Mononuclear cell (primary cell): ENCODE data around the gene KRTAP9-1. TPM values are rescaled to one million over a fixed set of nuclear protein-coding genes. Genes with fewer than 3 reads are reported as not detected.
"Not testable (repeated sequence)": the region's sequence is repeated elsewhere in the genome, so short reads cannot be mapped to it uniquely, and the experiment has no call there.

Experiments used
- H3K27me3 ChIP-seq: 2 replicates; pipeline ENCODE4 v1.6.0; 2011; ENCODE audit warnings: low read length, control low read depth; ENCODE audit not compliant: insufficient read depth
- H3K4me1 ChIP-seq: 2 replicates; pipeline ENCODE4 v1.5.1; 2011; ENCODE audit warnings: mild to moderate bottlenecking, low read length, control low read depth; ENCODE audit not compliant: insufficient read depth
- H3K4me3 ChIP-seq: 2 replicates; pipeline ENCODE4 v1.5.1; 2011; ENCODE audit warnings: mild to moderate bottlenecking, low read length, moderate library complexity
- H3K9me3 ChIP-seq: 2 replicates; pipeline ENCODE4 v1.5.1; 2011; ENCODE audit warnings: low read depth, mild to moderate bottlenecking, control low read depth, low read length
- total RNA-seq: library from RNA; depleted of rRNA; stranded (reverse); fragments of >200 nt; gene quantifications from one replicate; pipeline ENCODE4 v1.2.3, GENCODE V29; 2012

Gene KRTAP9-1, protein sequence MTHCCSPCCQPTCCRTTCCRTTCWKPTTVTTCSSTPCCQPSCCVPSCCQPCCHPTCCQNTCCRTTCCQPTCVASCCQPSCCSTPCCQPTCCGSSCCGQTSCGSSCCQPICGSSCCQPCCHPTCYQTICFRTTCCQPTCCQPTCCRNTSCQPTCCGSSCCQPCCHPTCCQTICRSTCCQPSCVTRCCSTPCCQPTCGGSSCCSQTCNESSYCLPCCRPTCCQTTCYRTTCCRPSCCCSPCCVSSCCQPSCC
- total RNA-seq = not detected

DNA sequence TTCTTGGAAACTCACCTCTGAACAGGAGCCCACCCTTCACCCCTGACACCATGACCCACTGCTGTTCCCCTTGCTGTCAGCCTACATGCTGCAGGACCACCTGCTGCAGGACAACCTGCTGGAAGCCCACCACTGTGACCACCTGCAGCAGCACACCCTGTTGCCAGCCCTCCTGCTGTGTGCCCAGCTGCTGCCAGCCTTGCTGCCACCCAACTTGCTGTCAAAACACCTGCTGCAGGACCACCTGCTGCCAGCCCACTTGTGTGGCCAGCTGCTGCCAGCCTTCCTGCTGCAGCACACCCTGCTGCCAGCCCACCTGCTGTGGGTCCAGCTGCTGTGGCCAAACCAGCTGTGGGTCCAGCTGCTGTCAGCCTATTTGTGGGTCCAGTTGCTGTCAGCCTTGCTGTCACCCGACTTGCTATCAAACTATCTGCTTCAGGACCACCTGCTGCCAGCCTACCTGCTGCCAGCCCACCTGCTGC lies at the start of gene KRTAP9-1:
Gene KRTAP9-1, plus strand, starts transcription at position 51 of the 482 bp plus-strand sequence. Its CDS starts 0 bp downstream, at position 51.
- not testable (repeated sequence) for H3K4me3 ChIP-seq, H3K27me3 ChIP-seq, H3K9me3 ChIP-seq, H3K4me1 ChIP-seq

DNA sequence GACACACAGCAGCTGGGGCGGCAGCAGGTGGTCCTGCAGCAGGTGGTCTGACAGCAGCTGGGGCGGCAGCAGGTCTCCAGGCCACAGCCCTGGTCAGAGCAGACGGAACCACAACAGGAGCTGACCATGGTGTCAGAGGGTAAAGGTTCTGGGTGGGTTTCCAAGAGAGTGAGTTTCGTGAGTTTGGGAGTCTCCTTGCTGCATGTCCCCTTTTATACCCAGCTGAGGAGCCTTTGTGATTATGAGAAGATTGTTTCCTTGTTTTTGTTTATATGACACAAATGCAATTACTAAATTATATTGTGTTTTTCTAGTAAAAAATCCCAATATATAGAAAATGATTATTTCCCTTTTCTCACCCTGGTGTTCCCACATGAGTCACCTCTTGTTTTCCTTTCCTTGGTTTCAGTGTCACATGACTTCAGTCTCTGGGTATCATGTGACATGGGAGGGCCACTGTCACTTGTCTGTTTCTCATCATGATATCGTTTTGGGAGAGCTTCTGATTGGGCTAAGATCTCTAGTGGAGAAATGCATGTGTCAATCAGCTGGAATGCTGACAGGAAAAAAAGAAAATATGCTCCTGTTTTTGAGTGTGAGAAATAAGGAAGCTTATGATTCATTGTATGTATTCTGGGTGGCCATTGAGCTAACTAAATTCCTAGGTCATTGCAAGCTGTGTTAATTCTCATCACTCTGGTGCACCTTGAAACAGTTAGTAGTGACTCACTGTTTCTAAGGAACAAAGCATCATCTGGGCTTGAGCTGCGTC lies 49.1 kb upstream of the KRTAP9-1 start, which contains the start of gene KRTAP4-6:
Gene KRTAP4-6, minus strand, starts transcription at position 185 of the 772 bp plus-strand sequence. Its CDS starts 57 bp downstream, at position 128.
- Histone ChIP-seq H3K4me3 (no peak within 1 kb of the TSS), H3K4me1 (no peaks in the 10 kb centered on the region), H3K9me3 (no peaks in the 10 kb centered on the region), H3K27me3 (no peaks in the 10 kb centered on the region)

DNA sequence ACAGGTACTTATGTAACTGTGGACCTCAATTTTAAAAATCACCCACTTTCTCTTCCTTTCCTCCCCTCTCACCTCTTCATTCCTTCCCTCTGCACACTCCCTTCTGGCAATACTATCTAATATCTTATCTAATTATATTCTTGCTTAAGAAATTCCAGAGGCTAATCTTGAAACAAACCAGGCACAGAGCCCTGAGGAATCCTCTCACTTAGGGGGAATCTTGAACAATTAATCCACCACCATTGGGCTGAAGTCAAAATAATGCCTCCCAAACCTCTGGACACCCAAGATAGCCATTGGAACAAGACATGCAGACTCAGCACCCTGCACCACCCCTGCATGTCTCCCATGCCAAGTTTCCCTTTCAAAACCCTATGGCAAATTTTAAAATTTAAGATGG lies 48.3 kb upstream of the KRTAP9-1 start:
- H3K4me3 ChIP-seq = no peak overlapping the region
- no peaks in the 10 kb centered on the region for H3K27me3 ChIP-seq
- no peaks in the 10 kb centered on the region for H3K9me3 ChIP-seq
- H3K4me1 ChIP-seq = no peaks in the 10 kb centered on the region

DNA sequence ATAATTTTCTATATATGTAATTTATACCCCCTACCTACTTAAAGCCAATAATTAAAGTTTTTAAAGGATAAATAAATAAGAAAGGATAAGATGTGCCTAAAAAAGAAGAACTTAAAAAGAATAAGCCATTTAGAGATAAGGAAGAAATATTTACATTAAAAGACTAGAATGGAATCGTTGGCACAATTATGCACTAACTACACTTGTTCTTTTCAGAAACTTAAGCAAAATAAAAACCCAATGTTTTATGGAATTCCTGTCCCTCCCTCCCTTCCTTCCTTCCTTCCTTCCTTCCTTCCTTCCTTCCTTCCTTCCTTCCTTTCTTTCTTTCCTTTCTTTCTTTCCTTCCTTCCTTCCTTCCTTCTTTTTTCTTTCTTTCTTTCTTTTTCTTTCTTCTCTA lies 44.8 kb upstream of the KRTAP9-1 start:
- H3K4me3 ChIP-seq = no peak overlapping the region
- no peaks in the 10 kb centered on the region for H3K9me3 ChIP-seq
- H3K27me3 ChIP-seq = no peaks in the 10 kb centered on the region
- no peaks in the 10 kb centered on the region for H3K4me1 ChIP-seq

DNA sequence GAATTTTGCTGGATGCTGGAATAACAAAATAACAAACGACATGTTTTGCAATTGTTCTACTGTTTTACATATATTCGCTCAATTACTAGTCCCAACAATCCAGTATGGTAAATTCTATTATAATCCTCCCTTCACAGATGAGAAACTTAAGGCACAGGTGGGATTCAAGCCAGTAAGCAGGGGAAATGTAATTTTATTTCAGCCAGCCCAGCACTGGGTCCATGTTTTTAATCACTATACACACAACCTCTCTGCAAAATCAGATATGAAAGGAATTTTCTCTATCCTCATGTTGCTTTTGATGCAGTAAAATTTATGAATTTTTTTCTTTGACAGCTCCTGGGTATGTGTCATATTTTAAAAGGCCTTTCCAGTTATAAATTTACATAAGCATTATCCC lies 44.4 kb upstream of the KRTAP9-1 start:
- no peaks in the 10 kb centered on the region for H3K9me3 ChIP-seq
- H3K4me1 ChIP-seq = no peaks in the 10 kb centered on the region
- H3K4me3 ChIP-seq = no peak overlapping the region
- no peaks in the 10 kb centered on the region for H3K27me3 ChIP-seq

DNA sequence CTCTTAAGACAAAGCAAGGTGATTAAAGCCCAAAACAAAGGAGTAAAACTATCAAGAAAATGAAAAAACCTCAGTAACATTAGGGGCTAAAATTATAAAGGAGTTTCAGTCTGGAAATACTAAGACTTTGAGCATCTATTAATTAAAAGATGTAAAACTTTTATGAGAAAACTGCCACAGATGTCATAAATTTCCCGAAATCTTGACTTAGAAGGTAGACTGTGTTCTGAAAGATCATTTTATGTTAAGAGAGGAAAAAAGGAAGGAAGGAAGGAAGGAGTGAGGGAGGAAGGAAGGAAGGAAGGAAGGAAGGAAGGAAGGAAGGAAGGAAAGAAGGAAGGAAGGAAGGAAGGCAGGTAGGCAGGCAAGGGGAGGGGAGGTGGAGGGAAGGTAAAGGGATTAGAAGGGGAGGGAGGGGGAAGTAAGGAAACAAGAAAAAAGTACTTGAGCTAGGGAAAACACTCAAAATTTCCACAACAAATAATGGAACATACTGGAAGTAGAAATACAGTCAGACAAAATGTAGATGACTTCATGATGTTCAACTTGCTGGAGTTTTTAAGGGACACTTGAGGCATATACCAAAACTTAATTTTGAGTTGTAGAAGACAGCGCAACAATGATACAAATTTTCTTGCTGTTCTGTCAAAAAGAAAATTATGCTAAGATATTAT lies 42.0 kb upstream of the KRTAP9-1 start:
- Histone ChIP-seq H3K27me3 (no peaks in the 10 kb centered on the region), H3K9me3 (no peaks in the 10 kb centered on the region), H3K4me3 (no peak overlapping the region), H3K4me1 (no peaks in the 10 kb centered on the region)

DNA sequence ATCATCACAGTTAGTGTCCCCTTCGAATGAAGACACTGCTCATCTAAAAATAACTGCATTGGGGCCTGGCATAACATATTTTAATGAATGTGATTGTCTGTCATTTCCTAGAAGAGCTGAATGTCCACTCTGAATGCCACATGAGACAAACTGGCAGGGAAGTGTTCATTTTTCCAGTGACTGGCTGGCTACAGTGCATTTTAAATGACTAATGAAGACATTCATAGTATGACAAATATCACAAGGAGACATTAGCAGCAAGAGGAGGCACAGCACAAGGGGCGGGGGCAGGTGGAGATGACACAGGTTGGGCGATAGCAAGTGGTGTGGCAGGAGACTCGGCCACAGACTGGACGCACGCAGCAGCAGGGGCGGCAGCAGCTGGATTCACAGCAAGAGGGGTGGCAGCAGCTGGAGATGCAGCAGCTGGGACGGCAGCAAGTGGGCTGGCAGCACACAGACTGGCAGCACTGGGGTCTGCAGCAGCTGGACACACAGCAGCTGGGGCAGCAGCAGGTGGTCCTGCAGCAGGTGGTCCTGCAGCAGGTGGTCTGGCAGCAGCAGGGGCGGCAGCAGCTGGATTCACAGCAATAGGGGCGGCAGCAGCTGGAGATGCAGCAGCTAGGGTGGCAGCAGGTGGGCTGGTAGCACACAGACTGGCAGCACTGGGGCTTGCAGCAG lies 40.6 kb upstream of the KRTAP9-1 start:
- not testable (repeated sequence) for H3K27me3 ChIP-seq, H3K4me3 ChIP-seq, H3K4me1 ChIP-seq, H3K9me3 ChIP-seq

DNA sequence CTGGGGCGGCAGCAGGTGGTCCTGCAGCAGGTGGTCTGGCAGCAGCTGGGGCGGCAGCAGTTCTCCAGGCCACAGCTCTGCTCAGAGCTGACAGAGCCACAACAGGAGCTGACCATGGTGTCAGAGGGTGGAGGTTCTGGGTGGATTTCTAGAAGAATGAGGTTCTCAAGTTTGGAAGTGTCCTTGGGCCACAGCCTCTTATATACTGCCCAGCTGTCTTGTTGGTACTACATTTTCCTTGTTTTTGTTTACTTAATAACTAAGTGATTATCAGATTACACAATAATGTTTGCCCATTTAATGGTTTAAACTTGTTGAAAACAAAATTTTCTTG lies 40.1 kb upstream of the KRTAP9-1 start, which contains the start of gene KRTAP4-5:
Gene KRTAP4-5, minus strand, starts transcription at position 174 of the 334 bp plus-strand sequence. Its CDS starts 58 bp downstream, at position 116.
- H3K4me3 ChIP-seq = no peak within 1 kb of the TSS
- H3K9me3 ChIP-seq = no peaks in the 10 kb centered on the region
- no peaks in the 10 kb centered on the region for H3K27me3 ChIP-seq
- H3K4me1 ChIP-seq = no peaks in the 10 kb centered on the region

DNA sequence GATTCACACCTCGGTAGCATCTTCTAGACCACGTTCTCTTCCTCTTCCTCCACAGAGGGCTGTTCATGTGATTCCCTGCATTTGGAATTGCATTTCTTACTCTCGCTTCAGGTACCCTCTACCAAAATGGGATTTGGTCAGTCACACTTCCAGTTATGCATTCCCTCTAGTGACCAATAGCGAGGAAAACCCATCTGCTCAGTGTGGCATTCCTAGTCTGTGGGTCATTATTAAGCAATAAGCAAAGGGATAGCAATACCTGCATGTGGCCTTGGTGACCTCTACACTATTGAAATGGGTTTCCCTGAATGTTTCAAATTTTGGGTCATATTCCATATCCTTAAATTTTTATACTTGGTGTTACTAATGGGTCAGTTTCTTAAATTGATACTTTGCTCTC lies 39.7 kb upstream of the KRTAP9-1 start:
- Histone ChIP-seq H3K27me3 (no peaks in the 10 kb centered on the region), H3K9me3 (no peaks in the 10 kb centered on the region), H3K4me3 (no peak overlapping the region), H3K4me1 (no peaks in the 10 kb centered on the region)

DNA sequence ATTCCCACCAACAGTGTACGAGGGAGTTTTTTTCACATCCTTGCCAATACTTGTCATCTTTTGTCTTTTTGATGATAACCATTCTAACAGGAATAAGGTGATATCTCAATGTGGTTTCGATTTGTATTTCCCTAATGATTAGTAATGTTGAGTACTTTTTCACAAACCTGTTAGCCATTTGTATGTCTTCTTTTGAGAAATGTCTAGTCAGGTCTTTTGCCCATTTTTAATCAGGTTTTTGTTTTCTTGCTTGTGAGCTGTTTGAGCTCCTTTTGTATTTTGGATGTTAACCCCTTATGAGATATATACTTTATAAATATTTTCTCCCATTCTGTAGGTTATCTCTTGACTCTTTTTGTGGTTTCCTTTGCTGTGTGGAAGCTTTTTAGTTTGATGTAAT lies 38.2 kb upstream of the KRTAP9-1 start:
- Histone ChIP-seq H3K4me3 (no peak overlapping the region), H3K4me1 (no peaks in the 10 kb centered on the region), H3K9me3 (no peaks in the 10 kb centered on the region)

DNA sequence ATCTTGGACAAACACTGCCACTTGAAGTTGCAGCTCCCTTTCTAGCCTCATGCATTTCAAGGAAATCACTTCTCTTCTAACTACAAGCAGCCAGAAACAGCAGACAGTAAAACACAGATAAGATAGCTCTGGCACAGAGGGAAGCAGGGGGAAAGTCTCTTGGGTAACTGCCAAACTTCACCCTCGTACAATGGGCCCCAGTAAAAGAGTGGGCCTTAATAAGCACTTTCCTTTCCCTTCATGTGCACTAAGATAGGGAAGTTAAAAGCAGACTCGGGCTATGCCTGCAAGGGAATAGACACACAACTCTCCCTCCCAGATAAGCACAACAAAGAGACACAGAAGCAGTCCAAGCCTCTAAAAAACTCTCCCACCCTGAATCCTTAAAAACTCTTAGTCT lies 35.8 kb upstream of the KRTAP9-1 start:
- peaks cover 11% of the 10 kb centered on the region for H3K27me3 ChIP-seq

More for the DNA sequence above, 38.2 kb upstream of the KRTAP9-1 start:
- H3K27me3 ChIP-seq = peaks cover 9% of the 10 kb centered on the region

DNA sequence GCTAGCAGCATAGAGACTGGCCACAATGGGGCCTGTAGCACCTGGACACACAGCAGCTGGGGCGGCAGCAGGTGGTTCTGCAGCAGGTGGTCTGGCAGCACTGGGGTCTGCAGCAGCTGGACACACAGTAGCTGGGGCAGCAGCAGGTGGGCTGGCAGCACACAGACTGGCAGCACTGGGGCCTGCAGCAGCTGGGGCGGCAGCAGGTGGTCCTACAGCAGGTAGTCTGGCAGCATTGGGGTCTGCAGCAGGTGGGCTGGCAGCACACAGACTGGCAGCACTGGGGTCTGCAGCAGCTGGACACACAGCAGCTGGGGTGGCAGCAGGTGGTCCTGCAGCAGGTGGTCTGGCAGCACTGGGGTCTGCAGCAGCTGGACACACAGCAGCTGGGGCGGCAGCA lies 29.5 kb upstream of the KRTAP9-1 start:
- not testable (repeated sequence) for H3K9me3 ChIP-seq, H3K4me1 ChIP-seq, H3K4me3 ChIP-seq
- peaks cover 13% of the 10 kb centered on the region for H3K27me3 ChIP-seq

More for the DNA sequence above, 35.8 kb upstream of the KRTAP9-1 start:
- no peak overlapping the region for H3K4me3 ChIP-seq
- H3K9me3 ChIP-seq = no peaks in the 10 kb centered on the region
- no peaks in the 10 kb centered on the region for H3K4me1 ChIP-seq

DNA sequence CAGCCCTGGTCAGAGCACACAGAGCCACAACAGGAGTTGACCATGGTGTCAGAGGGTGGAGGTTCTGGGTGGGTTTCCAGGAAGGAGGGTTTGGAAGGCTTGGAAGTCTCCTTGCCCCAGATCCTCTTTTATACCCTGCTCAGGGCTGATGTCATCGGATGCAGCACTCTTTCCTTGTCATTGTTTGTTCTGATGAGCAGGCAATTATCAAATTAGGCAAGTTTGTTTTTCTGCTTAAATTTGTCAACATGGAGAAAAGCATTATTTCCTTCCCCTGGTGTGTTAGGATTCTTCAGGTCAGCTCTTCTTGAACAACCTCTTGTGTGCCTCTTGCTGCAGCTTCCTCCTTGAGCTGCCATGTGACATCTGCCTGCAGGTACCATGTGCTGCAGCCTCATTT lies 29.0 kb upstream of the KRTAP9-1 start, which contains the start of gene KRTAP4-4:
Gene KRTAP4-4, minus strand, starts transcription at position 101 of the 400 bp plus-strand sequence. Its CDS starts 57 bp downstream, at position 44.
- Histone ChIP-seq H3K4me3 (no peak within 1 kb of the TSS), H3K4me1 (no peaks in the 10 kb centered on the region), H3K9me3 (no peaks in the 10 kb centered on the region), H3K27me3 (peaks cover 11% of the 10 kb centered on the region)

DNA sequence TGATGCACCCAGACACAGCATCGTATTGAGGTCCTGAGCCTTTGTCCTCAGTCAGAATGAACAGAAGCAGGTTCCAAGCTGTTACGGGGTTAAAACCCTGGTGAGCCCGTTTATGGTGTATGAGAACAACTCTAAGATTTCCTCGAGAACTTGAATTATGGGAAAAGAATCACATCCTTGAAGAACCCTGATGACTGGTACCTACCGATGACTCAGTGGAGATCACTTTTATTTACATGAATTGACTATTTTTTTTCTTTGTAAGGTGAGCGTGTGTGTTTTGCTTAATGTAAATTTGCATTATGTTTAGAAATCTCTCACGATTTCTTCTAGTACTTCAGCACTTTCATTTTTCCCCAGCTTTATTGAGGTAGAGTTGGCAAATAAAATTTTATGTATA lies 25.9 kb upstream of the KRTAP9-1 start:
- Histone ChIP-seq H3K9me3 (no peaks in the 10 kb centered on the region), H3K4me3 (no peak overlapping the region), H3K27me3 (peaks cover 3% of the 10 kb centered on the region), H3K4me1 (no peaks in the 10 kb centered on the region)
